NCI-H524 (cell line): ENCODE results near the gene KIAA1958.

Experiments used
- DNase-seq, 2 experiments: peaks; one replicate each; lab custom pipeline; 2025; lab: John Stamatoyannopoulos, UW

Gene KIAA1958

DNA sequence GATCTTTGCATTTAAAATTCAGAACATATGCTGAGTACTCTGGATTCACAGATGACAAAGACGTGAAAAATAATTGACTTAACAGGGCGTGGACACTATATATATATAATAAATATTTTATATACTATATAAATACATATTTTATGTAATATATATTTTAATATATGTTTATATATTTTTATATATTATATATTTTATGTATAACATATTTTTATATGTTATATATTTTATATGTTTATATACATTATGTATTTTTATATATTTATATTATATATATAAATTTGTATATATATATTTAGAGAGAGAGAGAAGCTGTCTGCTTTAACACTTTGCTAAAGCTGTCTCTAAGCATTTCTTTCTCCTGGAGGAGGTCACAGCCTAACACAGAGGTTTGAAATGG is 118.2 kb downstream of the KIAA1958 start:
- DNase-seq = no peak

DNA sequence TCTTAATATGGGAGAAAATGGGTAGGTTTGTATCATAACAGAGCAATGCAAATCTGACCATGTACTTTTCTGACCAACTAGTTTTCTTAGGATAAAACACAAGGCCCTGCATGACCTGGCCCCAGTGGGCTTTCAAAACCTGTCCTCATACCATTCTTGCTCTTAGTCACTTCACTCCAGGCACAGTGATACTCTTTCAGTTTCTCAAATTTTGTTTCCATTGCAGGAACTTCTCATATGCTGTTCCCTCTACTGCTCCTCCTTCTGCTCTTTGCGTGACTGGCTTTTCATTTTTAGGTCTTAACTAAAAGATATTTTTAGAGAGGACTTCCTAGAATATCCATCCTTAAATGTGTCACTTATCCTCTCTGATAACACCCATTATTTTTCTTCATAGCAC is 118.9 kb downstream of the KIAA1958 start:
- DNase-seq = no peak

DNA sequence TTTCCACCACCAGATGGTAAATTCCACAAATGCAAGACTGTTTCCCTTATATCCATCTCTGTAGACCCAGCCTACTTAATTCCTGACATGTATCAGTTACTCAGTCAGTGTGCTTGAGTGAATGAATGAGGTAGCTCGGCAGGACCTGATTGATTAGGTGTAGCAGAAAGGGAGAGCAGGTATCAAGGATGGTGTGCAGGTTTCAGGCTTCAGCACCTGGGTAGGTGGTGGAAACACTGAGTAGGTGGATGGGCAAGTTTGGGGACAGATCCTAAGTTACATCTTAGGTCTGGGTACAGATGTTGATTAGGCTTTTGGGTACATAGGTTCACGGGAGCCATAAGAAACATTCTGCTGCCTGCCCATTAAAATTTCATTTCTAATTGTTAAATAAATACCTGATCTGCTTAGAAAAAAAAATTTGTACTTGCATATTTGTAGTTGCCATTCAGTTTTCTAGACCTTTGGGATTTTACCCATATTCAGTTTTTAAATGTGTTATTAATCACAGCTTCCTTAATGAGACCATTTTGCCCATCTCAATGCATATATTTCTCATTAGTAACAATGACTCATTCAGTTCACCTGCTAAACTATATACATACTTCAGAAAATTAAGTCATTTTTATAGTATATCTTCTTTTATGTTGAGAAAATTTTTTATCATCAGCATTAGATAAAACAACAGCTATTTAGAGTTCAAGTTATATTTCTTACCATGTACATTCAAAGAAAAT is 119.5 kb downstream of the KIAA1958 start:
- DNase-seq = no peak

DNA sequence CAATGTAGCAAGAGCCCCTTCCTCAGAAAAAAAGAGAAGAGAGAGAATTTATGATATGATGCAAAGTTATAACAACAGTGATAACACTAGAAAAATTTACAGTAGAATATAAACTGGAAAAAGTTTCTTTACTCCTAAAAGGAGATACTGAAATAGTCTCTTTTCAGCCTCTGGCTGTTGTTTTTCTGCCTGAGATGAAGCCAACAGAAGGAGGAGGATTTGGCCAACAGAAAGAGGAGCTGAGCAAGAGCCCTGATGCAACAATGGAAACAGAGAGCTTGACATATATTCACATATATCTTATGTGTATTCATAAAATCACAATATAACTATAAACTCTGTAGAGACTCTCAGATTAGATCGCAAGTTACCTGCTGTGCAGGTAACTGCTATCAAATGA is 122.2 kb downstream of the KIAA1958 start:
- no peak for DNase-seq

DNA sequence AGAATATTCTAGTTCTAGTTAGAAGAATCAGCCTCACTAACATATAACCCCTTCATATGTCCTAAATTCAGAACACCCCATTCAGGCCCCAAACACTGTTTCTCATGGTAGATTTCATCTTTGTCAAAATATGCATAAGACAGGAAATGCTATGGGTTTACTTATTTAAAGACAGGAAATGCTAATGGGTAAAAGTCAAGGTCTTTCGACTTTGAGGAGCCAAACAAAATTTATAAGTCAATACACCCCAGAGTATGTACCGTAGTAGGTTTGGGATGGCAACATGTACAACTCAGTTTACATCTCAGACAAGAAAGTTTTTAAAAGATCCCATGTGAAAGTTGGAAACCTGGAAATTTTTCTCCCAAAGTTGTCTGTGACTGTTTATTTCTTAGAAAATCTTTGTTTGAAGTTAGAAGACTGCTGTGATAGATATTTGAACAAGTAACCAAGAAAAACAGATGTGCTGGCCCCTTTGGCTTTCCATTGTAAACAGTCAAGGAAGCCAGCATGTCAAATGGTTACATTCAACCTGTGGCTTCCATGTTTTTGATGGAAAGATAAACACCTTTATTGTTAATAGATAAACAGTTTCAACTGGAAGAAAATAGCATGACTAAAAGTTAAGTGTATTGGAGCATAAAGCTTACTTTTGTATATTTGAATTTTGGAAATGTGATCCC is 129.1 kb downstream of the KIAA1958 start:
- DNase-seq = no peak

DNA sequence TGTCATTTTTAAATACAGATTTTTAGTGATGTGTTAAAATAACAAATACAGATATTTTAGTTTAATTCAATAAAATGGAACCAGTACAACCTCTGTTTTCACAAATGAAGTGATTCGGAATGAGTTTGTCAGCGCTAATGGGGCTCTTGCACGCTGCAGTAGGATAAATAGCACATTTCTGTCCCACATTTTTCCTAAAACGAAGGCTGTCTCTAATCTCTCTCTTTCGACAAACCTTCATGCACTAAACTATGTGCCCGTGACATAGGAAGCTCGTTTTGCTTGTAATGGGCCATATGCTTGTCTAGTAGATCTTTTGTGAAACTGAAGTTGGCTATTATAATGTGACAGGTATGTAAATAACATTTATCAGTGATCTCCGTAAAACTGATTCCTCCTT is 130.7 kb downstream of the KIAA1958 start:
- no peak for DNase-seq

DNA sequence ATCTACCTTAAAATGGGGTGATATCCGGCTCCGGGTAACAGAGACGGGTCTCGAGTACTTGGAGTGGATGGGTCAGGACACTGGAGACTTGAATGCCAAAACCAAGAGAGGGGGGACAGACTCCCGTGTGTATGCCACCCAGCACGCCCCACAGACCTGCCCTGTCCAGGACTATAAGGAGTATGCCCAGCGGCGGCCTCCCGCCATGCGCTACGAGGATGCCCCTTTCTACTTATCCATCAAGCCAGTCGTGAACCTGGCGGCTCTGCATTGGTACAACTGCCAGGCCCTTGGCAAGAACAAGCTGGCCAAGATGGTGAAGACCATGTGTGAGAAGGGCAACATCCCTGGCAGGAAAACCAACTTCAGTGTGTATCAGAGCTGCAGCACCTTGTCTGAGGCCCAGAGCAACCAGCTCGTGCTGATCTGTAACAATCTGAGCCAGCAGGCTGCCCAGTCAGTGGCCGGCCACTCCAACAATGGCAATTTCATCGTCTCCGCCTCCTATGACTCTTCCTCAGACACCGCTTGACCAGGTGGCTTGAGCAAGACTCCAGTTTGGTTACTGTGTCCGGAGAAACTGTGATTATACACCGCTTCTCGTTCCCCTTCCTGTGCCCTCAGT is 131.9 kb downstream of the KIAA1958 start:
- no peak for DNase-seq

DNA sequence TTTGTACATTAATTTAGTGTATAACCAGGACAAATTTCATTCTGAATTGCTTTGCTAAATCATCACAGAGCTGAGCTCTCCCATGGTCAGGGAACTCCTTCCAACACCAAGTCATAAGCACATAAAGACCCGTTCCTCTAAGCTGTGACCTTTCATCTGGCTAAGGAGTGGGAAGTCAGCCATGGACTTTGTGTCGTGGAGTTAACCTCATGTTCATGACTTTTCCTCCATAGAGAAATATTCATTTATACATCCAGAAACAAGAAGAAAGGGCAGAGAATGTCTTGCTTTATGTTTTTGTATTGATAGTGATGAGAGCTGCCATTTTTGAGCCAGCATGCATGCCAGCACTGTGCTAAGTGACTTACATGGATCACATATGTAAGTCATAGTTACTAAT is 133.8 kb downstream of the KIAA1958 start:
- DNase-seq = no peak

DNA sequence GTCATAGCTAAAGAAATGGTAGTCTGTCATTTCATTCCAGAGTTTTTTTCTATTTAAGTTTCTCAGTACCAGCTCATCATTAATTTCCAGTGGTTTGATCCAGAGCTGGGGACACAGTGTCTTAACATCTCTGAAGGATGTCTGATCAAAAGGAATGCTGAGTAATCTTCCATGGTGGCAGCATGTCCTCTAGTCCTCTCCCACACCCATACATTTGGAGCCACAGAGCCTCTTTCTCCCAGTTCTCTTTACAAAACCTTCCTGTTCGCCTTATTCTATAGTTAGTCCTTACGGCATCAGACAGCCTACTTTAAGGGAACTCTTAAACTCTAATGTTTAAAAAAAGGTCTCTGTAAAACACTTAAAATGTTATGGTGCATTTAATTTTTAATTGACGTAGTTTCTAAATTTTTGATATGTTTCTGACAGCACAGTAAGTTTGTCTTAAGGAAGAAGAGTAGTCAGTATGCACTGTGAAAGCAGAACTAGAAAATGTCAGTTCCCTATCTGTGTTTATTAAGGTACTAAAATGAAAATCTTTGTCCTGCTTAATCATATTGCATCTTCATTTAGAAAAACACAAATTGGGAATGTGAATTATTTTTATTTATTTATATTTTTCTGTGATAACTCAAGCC is 134.5 kb downstream of the KIAA1958 start:
- no peak for DNase-seq

DNA sequence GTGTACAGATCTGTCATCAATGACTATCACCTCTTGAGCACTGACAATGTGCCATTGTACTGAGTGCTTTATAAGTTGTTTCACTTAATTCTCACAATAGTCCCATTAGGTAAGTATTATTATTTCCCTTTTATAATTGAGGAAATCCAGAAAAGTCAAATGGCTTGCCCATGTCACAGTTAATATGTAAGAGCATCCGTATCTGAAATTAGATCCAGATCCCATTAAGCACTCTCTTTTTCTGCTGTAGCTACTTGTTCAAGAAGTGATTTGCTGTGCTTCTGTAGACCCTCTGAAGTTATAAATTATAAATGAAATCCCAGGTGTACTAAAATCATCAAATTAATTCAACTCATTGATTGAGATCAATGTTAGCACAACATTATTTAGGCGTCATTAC is 136.6 kb downstream of the KIAA1958 start:
- no peak for DNase-seq

DNA sequence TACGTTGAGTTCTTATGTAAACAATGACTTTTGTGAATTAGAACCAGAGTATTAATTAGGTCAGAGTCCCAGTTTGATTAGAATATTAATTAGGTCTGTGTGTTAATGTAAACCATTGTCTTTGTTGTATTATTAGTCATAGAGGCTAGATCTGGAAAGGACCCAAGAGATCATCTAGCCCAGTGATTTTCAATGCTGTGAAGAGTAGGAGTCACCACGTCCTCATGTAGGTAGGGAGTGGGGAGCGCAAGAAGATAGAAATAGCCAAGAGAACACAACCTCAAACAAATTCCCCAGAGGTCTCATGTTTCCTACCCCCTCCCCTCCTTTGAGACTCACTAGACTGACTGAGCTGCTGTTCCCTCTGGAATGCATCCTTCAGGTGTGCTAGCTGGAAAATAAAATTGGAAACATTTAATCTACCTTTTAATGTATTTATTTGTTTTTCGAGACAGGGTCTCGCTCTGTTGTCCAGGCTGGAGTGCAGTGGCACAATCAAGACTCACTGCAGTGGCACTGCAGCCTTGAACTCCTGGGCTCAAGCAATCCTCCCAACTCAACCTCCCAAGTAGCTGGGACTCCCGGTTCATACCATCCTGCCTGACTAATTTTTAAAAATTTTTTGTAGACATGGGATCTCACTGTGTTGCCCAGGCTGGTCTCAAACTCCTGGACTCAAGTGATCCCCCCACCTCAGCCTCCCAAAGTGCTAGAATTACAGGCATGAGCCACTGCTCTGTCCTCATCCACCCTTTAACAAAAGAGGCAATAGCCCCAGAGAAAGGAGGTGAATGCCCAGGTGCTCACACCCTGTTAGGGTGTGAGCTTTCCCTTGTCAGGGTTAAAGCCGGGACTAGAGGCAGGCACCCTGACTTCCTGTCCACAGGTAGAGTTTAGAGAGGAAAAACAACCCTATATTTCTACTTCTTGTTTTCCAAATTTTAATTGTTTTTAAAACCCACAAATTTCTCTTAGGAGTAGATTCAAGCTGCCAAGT is 138.4 kb downstream of the KIAA1958 start:
- no peak for DNase-seq

DNA sequence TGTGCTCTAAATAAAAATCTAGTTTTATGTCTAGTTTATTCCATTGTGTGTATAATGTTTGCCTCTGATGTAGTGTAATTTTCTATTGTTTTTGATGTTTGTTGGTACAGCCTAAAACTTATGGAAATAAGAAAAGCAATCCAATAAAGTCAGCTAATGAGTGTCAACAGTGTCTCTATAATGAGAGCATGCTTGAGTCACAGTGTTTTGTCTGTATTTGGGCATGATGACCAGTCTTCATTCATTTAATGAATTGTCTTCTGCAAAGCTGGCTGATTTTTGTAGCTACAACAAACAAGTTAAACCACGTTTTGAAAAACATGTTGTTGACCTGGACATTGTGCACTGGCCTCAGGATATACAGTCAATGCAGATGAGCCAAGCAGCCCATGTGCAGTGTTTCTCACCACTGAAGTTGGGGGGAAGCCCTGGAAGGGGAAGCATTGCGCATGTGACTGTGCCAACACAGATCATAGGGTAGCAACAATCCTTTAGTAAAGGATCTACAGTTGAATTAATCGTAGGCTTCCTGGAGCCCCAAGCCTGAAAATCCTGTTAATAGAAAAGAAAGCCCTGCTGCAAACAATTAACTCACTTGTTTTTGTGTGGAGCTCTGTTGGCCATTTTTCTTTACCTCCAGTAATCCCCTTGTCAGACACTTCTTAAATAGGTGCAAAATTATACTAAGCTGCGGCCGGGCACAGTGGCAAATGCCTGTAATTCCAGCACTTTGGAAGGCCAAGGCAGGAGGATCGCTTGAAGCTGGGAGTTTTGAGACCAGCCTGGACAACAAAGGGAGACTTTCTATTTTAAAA is 143.3 kb downstream of the KIAA1958 start:
- DNase-seq = no peak

DNA sequence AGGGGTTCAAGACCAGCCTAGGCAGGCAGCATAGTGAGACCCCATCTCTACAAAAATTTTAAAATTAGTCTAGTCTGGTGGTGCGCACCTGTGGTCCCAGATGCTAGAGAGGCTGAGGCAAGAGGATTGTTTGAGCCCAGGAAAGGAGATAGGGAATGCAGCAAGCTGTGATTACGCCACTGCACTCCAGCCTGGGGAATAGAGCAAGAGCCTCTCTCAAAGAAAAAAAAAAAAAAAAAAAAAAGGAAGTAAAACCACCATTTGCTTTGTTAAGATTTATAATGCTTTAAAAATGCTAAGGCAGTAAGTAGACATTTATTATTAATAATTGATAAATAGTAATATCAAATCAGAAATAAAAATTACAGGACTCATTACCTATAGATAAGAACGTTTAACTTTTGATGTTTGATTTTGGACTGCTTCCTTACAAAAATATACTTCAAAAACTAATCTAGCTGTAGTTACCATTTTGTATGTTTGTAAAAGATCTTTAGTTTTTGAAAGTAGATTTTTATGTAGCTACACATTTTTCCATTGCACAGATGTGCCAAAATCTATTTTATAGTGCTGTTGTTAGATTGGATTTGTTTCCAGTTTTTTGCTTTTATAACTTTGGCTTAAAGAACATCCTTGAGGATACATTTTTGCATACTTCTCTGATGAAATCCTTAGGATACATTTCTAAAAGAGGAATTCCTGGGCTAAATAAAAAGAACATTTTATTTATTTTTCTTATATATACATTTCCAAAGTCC is 144.9 kb downstream of the KIAA1958 start:
- DNase-seq = no peak

DNA sequence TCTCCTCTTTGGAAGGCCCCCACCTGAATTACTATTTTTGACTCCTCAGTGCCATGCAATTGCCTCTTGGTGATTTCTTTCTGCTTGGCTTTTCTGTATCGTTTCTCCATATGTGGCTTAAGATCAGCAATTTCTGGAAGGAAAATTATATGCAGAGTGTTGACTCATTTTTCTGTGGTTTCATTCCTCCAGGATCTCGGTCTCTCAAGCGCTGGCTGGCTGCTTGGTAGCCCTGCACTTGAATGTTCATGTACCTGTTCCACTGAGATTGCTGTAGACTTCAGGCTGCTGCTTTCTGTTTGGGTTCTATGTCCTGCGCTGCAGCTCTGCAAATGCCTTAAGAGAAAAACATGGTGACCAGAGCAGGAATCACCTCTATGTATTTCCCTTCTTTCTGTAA is 153.7 kb downstream of the KIAA1958 start:
- no peak for DNase-seq

DNA sequence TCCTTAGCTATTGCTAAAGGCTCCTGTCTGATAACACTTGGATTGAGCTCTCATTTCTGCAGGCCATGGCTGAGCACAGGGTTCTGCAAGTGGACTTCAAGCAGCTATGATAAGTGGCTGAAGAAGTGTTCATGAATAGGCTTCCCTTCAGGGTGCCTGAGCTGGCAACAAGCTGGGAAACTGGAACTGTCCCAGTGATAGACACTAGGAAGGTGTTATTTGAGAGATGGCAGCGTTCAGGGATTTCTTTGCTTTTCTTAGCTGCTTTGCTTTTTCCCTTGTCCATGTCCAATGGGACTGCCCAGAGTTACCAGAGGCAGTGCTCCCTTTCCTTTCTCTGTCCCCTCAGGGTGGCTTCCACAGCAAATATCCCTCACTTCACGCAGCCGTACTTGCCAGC is 155.5 kb downstream of the KIAA1958 start:
- DNase-seq = no peak

DNA sequence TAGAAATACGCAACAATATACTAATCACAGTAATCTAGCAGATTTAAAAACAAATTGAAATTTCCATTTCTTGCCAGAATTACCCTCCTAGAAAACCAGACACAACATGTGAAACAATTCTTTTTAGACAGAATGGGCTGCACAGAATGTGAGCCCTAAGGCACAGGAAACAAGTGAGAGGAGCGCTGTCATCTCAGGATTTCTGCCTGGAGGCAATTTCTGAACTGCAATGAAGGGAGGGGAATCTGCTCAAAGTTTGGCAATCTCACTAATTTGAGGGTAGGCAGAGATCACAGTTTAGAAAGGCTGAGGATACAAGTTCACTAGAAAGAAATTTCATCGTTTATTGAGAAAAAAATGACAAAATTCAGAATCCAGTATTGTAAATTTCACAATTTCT is 161.0 kb downstream of the KIAA1958 start:
- no peak for DNase-seq

DNA sequence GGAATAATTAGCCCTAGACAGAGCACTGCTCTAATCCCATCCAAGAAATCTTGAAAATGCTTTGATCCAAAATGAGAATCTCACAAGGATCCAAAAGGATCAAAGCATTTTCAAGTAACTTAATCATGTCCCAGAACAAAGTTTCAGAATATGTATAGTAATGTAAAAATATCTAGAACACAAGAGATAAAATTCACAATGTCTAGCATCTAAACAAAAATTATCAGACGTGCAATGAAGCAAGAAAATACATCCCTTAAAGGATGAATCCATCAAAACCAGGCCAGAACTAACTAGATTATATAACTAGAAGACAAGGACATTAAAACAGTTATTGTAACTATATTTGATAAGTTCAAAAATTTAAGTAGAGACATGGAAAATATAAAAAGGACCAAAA is 162.0 kb downstream of the KIAA1958 start:
- no peak for DNase-seq

DNA sequence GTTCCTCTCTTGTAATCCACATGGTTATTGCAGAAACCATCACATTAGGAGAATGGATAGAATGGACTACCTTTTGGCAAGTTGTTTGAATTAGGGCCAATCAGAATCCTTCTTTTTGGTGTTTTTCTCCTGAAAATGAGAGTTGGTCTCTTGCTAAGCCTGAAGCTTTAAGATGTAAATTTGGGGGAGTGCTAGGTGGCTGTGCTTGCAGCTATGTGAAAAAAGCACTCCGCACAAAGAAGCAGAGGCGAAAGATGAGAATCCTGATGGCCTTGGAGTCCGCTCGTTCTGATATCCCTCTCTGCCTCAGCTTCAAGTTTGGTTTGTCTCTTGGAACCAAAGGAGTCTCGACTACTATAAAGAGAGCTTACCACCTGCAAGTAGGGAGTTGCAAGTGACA is 167.7 kb downstream of the KIAA1958 start:
- no peak for DNase-seq

DNA sequence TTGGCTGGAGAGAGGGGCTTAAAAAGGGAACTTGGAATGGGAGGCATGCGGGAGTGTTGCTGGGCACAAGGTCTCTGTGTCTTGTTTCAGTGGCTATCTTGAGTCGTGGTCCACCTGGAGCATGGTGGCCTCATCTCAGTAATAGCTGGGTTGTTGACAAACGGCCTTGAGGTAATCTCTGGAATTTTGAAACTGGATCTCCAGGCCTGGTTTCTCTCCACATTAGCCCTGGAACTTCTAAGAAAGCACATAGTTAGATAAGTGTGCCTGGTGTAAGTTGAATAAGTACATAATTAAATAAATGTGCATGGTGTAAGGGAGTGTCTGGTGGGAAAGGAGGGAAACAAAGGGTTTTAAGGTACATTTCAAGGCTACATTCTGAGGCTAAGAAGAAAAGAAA is 169.0 kb downstream of the KIAA1958 start:
- no peak for DNase-seq

DNA sequence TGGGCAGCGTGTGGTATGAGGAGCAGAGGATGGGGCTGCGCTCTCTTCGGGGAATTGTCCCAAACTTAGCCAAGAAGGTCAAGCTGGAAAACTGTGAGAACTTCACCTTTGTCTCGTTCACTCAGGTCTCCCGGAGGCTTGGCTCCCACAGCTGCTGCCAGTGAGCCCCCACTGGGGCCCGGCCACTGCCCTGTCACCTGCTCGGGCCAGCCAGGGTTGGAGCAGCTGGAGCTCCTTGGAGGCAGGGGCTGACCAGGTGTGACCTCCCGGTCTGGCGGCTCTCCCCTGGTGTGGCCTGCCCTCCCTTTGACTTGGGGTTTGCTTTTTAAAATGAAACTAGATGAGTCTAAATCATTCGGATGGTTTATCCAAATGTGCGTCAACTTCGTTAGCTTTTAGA is 173.3 kb downstream of the KIAA1958 start:
- no peak for DNase-seq
